Activated T-cell treated with anti-CD3 and anti-CD28 coated beads for 1 hour (primary cell): ENCODE results near the gene DNASE1L3.

Source experiments
- DNase-seq: peaks from one replicate; pipeline ENCODE4 v3.0.0-alpha.2; 2020; ENCODE audit warnings: low read depth

The DNASE1L3 gene

GRCh38 chr3:58178528-58179234 lies 32.1 kb downstream of the DNASE1L3 start:
- no peak for DNase-seq

- DNase-seq: peak; percentile 88
Observed at GRCh38 chr3:58177747-58178527, 32.8 kb downstream of the DNASE1L3 start.

GRCh38 chr3:58176827-58177489 lies 33.8 kb downstream of the DNASE1L3 start:
- no peak for DNase-seq

GRCh38 chr3:58176185-58176530 lies 34.6 kb downstream of the DNASE1L3 start:
- no peak for DNase-seq

GRCh38 chr3:58175437-58176184 lies 35.2 kb downstream of the DNASE1L3 start:
- DNase-seq: no peak

- no peak for DNase-seq
Observed at GRCh38 chr3:58175187-58175436, 35.7 kb downstream of the DNASE1L3 start.

- DNase-seq: peak; percentile 14
Observed at GRCh38 chr3:58173669-58174398, 36.9 kb downstream of the DNASE1L3 start.

- no peak for DNase-seq
Observed at GRCh38 chr3:58173029-58173668, 37.6 kb downstream of the DNASE1L3 start.

- DNase-seq: no peak
Observed at GRCh38 chr3:58171126-58171525, 39.6 kb downstream of the DNASE1L3 start.

GRCh38 chr3:58170376-58170775 lies 40.4 kb downstream of the DNASE1L3 start:
- no peak for DNase-seq

- DNase-seq: no peak
Observed at GRCh38 chr3:58169371-58169770, 41.4 kb downstream of the DNASE1L3 start.

GRCh38 chr3:58168498-58168897 lies 42.3 kb downstream of the DNASE1L3 start:
- DNase-seq: no peak

GRCh38 chr3:58167431-58168351 lies 43.1 kb downstream of the DNASE1L3 start:
- DNase-seq: peak; percentile 43

- no peak for DNase-seq
Observed at GRCh38 chr3:58164906-58165821, 45.6 kb downstream of the DNASE1L3 start.

GRCh38 chr3:58164199-58164879 lies 46.4 kb downstream of the DNASE1L3 start:
- no peak for DNase-seq

GRCh38 chr3:58163234-58163633 lies 47.5 kb downstream of the DNASE1L3 start:
- DNase-seq: no peak

- DNase-seq: no peak
Observed at GRCh38 chr3:58161435-58162398, 49.1 kb downstream of the DNASE1L3 start.
